ENCODE results near the gene SYP.
"Not testable (repeated sequence)": the region's sequence is repeated elsewhere in the genome, so short reads cannot be mapped to it uniquely, and the experiment has no call there.

The SYP gene

GRCh38 chrX:49187526-49187925 lies 12.5 kb downstream of the SYP start:
- no peak for DNase-seq

GRCh38 chrX:49187028-49187394 lies 13.0 kb downstream of the SYP start:
- no peak for DNase-seq

- DNase-seq: peak; percentile 76
Observed at GRCh38 chrX:49186125-49187027, 13.6 kb downstream of the SYP start, which contains the start of gene PRICKLE3. Gene PRICKLE3 (minus strand): TSS chrX:49186373. CDS start chrX:49186297, 76 bp downstream.

GRCh38 chrX:49184294-49185281 lies 15.4 kb downstream of the SYP start:
- peak; percentile 40 for DNase-seq

GRCh38 chrX:49183701-49184281 lies 16.2 kb downstream of the SYP start:
- DNase-seq: no peak

GRCh38 chrX:49179358-49179757 lies 20.6 kb downstream of the SYP start:
- no peak for DNase-seq

- no peak for DNase-seq
Observed at GRCh38 chrX:49178537-49178936, 21.5 kb downstream of the SYP start.

- no peak for DNase-seq
Observed at GRCh38 chrX:49177873-49178480, 22.0 kb downstream of the SYP start.

GRCh38 chrX:49177338-49177833 lies 22.6 kb downstream of the SYP start:
- peak; percentile 40 for DNase-seq

- no peak for DNase-seq
Observed at GRCh38 chrX:49176421-49177326, 23.3 kb downstream of the SYP start.

GRCh38 chrX:49175435-49176274 lies 24.3 kb downstream of the SYP start:
- DNase-seq: no peak

GRCh38 chrX:49174723-49175122 lies 25.3 kb downstream of the SYP start:
- no peak for DNase-seq

- not testable (repeated sequence) for DNase-seq
Observed at GRCh38 chrX:49173544-49173943, 26.4 kb downstream of the SYP start.

GRCh38 chrX:49172280-49172780 lies 27.7 kb downstream of the SYP start:
- peak; percentile 80 for DNase-seq

- DNase-seq: peak; percentile 70
Observed at GRCh38 chrX:49171752-49172279, 28.2 kb downstream of the SYP start, which contains the start of gene PLP2. Gene PLP2 (plus strand): TSS chrX:49171898. CDS start chrX:49172001, 103 bp downstream.

- no peak for DNase-seq
Observed at GRCh38 chrX:49167740-49168108, 32.3 kb downstream of the SYP start.

GRCh38 chrX:49166914-49167739 lies 32.9 kb downstream of the SYP start:
- DNase-seq: peak; percentile 80

Measured in CD4-positive, alpha-beta T cell treated with Interleukin-17A for 1 hour (primary cell).